Inflammatory macrophage treated with lipopolysaccharide for 4 hours (primary cell): Measurements from ENCODE around the gene SLC24A4.

Source experiments
- DNase-seq: peaks from one replicate; pipeline ENCODE4 v3.0.0-alpha.2; 2020

SLC24A4 gene

DNA sequence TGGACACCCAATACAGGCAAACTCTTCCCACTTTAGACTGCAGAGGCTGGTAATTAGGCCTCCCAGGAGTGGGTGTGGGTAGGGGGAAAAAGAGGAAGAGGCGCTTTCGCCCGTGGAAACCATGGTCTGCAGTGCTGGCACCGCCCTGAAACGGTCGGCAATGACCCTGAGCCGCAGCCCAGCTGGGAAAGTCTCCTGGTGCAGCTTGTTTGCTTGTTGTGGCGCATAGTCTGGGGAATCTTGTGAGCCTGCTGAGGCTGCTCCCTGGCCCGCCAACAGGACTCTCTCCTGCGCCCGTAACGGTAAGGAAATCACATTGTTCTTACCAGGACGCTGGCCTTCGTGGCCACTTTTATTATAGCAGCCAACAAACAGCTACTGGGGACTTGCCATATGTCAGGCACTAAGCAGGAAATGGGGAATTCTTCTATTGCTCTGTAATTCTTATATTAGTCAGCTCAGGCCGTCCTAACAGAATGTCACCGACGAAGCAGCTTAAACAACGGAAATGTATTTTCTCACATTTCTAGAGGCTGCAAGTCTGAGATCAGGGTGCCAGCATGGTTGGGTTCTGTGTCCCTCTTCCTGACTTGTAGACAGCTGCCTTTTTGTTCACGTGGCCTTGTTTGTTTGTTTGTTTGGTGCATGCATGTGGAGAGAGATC is 138.1 kb downstream of the SLC24A4 start:
- peak; percentile 89 for DNase-seq

GRCh38 chr14:92461891-92462290 is 138.9 kb downstream of the SLC24A4 start:
- DNase-seq, result no peak

DNA sequence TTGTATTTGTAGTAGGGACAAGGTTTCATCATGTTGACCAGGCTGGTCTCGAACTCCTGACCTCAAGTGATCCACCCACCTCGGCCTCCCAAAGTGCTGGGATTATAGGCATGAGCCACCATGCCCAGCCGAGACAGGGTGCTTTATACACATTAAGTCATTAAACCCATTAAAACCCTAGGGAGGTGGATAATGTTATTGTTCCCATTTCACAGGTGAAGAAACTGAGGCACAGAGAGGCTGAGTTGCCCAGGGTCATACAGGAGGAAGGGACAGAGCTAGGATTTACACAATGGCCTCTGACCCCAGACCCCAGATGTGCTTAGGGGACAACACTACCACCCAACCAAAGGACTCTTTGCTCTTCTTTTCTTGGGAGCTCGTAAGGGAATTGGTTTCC is 139.6 kb downstream of the SLC24A4 start:
- no peak for DNase-seq

GRCh38 chr14:92463141-92463540 is 140.2 kb downstream of the SLC24A4 start:
- peak; percentile 22 for DNase-seq

GRCh38 chr14:92464156-92464555 is 141.2 kb downstream of the SLC24A4 start:
- DNase-seq, result no peak

DNA sequence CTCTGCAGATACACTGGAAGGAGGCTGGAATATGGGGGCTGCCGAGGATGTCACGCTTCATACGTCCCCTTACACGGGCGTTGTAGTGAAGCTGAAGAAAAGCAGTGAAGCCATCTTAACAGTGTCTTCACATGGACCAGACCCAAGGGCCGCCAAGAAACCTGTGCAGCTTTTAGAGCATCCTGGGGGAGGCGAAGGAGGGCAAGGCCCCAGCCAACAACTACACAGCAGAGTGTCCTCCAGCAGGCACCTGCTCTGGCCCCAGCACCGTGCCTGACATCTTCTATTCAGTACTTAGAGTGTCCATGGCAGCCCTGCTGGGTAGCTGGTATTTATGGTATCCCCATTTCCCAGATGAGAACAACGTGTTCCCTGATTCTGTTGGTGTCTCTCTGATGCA is 141.8 kb downstream of the SLC24A4 start:
- no peak for DNase-seq

GRCh38 chr14:92465353-92466055 is 142.5 kb downstream of the SLC24A4 start:
- peak; percentile 12 for DNase-seq

DNA sequence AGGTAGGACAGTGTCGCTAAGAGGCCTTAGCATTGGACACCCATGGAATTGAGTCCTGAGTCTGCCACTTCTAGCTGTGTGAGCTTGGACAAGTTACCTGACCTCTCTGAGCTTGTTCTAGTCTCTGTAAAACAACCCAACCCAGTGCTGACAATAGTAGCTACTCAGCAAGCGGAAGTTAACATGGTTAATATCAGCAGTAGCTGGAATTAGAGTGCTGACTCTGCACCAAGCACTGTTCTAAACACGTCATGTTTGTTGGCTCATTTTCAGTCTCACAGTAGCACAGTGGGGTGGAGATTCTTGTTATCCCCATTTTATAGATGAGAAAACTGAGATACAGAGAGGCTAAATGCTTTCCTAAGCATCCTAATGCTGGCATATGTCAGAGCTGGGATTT is 143.1 kb downstream of the SLC24A4 start:
- DNase-seq, result peak; percentile 75

DNA sequence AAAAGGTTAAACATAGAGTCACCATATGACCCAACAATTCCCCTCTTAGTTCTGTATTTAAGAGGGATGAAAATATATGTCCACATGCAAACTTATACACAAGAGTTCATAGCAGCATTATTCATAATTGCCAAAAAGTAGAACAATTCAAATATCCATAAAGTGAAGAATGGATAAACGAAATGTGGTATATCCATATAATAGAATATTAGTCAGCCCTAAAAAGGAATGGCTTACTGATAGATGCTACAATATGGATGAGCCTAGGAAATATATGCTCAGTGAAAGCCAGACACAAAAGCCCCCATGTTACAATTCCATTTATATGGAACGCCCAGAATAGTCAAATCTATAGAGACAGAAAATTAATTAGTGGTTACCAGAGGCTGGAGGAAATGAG is 146.6 kb downstream of the SLC24A4 start:
- DNase-seq, result no peak

DNA sequence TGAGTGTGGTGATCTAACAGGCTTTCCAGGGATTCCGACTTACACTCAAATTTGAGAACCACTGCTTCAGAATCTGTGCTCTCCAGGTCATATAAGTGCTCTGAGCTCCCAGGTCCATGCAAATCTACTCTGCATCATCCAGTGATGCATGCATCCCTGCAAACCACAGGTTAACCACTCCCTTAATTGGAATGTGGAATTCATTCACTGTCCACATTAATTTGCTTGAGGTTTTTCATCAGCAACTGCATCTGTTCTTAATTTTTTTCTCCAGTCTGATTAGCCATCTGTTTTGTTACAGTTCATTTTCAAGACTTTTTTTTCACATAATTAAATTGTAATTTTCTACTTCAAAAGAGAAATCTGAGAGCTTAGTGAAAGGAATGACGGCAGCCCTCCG is 147.2 kb downstream of the SLC24A4 start:
- DNase-seq, result no peak

DNA sequence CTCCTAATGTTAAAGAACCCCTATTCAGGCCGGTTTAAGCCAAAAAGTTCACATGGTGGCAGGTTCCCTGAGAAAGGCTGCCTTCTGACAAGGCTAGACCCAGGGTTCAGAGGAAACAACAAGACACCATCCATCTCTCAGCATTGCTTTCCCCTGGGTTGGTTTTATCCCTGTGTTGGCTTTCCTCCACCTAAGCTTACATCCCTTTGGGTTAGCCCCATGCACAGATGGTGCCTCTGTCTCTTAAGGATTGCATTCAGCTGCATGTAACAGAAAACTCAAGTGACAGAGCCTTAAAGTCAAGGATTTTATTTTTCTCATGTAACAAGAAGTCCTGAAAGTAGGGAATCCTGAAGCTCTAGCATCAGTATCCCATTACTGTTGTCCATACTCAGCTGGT is 147.8 kb downstream of the SLC24A4 start:
- DNase-seq, result no peak

GRCh38 chr14:92471919-92472318 is 149.0 kb downstream of the SLC24A4 start:
- DNase-seq, result no peak

DNA sequence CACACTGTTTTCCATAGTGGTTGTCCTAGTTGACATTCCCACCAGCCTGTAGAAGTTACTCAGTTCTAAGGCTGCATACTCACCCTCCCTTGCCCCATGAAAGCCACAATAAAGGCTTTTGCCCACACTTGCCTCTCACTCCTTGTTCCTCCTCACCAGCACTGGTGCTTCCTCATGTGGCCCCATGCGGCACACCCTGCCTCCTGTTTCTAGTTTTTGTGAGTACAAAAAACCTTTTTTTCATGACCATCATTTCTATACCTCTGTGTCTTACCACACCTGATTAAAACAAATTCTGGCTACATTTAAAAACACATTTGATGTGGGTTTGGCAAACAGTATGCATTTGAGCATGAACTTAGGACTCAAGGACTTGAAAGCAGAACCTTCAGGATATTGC is 149.9 kb downstream of the SLC24A4 start:
- peak; percentile 75 for DNase-seq

- peak; percentile 84 for DNase-seq
Observed at GRCh38 chr14:92473261-92473968, 150.4 kb downstream of the SLC24A4 start.

- no peak for DNase-seq
Observed at GRCh38 chr14:92473969-92474535, 151.1 kb downstream of the SLC24A4 start.

DNA sequence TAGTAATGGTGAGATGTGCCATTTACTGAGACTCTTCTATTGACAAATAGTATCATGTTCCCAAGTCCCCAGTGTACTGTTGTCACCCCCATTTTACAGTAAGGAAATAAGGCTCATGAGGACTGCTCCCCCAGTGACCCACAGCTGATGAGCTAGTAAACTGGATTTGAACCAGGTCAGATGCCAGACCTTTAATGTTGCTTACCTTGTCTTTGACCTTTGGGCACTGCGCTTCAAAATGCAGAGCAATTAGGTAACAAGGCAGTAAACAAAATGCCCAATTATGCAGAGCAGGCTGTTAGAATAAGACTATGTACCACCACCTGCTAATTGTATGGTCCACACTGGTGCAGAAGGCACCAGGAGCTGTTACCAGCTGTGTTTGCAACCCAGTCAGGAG is 152.1 kb downstream of the SLC24A4 start:
- DNase-seq, result no peak

DNA sequence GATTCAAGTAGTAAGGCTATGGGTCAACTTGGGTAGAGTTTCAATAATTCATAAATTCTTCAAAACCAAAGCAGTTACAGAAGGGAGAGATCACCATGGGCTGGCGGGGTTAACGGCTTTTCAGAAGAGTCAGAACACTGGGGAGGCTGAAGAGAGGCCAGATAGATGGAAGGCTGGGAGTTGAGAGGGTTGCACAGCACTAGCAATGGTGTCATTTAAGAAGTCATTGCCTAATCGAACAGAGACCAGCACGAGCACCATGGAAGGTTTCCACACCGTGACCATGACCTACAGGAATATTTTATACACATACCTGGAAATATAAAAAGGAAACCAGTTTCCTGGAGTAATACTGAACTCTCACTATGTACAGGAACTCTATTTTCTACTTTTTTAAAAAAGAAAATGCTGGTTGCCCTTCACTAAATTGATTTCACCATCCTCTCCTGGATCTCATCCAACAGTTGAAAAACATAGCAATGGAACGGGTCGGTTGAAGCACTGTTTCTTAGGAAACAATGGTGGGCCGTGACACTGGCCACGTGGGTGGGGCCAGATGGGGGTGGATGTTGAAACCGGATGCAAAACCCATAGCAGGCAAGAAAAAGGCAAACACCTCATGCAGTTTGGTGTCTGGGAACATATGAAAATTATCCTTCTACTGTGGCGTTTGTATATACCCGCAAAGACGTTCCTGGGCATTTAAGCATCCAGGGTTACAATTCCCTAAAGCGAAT is 152.7 kb downstream of the SLC24A4 start:
- DNase-seq, result peak; percentile 80

DNA sequence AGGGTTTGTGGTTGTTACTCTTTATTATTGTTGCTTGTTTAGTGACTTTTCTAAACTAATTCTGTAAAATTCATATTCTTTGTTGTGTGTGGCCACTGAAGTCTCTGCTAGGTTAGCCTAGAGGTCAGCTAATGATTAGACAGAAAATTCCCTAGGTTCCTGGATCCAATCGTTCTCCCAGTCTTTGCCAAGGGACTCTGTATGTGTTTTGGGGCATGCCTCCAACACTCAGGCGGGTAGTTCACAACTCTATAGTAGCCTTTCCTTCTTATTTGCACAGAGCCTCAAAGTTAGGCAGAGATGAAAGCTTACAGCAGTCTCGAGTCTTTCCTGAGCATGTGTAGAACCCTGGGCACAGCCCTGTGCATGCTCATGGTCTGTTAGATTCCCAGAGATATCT is 157.9 kb downstream of the SLC24A4 start:
- no peak for DNase-seq

DNA sequence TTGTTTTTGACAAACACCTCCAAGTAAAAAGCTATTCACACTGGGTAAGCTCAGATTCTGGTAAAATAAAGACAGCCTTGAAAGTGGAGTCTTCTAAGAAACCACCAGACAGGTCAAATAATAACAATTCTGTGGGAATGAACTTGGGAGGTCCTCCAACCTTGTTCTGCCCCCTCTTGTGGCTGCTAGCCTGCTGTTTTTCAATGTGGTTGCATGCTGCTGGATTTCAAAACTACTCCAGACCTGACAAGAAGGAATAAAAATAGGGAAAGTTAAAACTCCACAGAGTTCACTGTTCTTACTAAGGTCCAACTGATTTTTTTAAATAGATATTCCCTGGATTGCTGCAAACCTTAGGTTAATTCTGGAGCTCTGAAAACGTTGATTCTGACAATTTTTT is 158.4 kb downstream of the SLC24A4 start:
- DNase-seq, result no peak

DNA sequence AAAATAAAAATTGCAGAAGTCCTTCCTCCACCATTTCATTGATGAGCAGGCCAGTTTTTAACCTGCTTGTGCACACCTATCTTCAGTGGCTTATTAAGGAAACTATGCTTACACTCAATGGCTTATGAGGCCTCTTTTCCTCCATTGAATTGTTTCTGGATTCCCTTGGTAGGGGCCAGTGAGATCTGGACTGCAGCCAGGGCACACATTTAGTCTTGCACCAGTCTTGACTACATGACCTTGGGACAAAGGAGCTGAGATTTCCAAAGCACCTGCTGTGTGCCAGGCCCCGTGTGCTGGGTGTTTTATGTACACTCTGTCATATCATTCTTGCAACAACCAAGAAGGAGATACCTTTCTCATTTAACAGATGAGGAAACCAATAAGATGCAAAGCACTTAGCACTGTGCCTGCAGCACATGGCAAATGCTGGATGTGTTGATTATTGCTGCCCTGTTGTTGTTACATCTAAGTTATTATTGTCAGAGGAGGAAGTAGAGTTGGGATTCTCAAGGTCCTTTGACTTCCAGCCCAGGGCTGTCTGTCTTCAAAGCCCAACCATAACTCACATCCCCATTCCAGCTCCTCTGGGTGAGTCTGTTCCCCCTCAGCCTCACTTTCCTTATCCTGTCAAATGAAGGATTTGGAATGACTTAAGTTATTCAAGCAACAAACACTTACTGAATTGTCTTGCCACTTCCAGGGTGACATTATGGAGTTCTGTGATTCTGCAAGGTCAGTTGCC is 159.0 kb downstream of the SLC24A4 start:
- no peak for DNase-seq

DNA sequence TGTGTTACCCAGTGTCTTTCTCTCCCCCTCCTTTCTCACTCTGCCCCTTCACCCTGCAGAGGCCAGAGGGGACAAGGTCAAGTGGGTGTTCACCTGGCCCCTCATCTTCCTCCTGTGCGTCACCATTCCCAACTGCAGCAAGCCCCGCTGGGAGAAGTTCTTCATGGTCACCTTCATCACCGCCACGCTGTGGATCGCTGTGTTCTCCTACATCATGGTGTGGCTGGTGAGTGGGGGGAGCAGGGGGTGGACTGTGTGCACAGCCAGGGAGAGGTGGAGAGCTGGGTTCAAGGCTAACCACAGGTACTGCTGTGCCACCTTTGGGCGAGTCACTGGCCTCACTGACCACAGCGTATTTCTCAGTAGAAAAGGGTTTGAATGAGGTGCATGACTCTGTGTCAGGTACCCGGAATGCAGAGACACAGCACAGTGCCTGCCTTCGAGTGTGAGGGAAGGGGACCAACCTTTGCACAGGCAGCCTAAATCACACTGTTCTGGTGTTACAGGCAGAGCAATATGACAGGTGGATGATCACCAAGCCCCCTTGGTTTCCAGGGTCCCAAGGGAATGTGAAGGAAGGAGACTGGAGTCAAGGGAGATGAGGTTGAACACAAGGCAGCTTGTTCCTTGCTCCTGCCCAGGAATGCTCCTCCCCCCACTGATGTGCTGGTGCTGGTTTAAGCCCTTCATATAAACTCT is 159.8 kb downstream of the SLC24A4 start:
- DNase-seq, result no peak
